Activated naive CD8-positive, alpha-beta T cell treated with anti-CD3 and anti-CD28 coated beads, Interleukin-2, amount 10 ng/mL, durations not matched to agents 7 days and 5 days (primary cell): Measurements from ENCODE around the gene SPRR2B. TPM values are rescaled to one million over a fixed set of nuclear protein-coding genes. Genes with fewer than 3 reads are reported as not detected.
"Not testable (repeated sequence)": the region's sequence is repeated elsewhere in the genome, so short reads cannot be mapped to it uniquely, and the experiment has no call there.

Experiments used
- ATAC-seq: fragments of 150-1000 bp; cut with Tn5 transposase; one replicate; pipeline ENCODE4 v1.10.0; 2021; ENCODE audit warnings: low read depth, moderate library complexity
- POLR2A ChIA-PET: fragments of 350-600 bp; sonication (Branson Sonifier 250); formaldehyde crosslinking; loops from one replicate; lab custom pipeline; 2021; ENCODE audit warnings: antibody characterized with exemption; lab: Charles Lee
- DNase-seq: peaks from one replicate; pipeline ENCODE4 v3.0.0; 2021
- H3K27ac Mint-ChIP-seq: one replicate; pipeline ENCODE4 v1.8.0; 2022; ENCODE audit warnings: mild to moderate bottlenecking, mixed read lengths
- H3K27me3 Mint-ChIP-seq: one replicate; pipeline ENCODE4 v1.8.0; 2022; ENCODE audit warnings: mild to moderate bottlenecking, moderate library complexity, mixed read lengths
- H3K36me3 Mint-ChIP-seq: one replicate; pipeline ENCODE4 v1.8.0; 2021; ENCODE audit warnings: mild to moderate bottlenecking, mixed read lengths
- H3K4me1 Mint-ChIP-seq: one replicate; pipeline ENCODE4 v1.8.0; 2021; ENCODE audit warnings: mixed read lengths
- H3K4me3 Mint-ChIP-seq: one replicate; pipeline ENCODE4 v1.8.0; 2022; ENCODE audit warnings: mild to moderate bottlenecking, moderate library complexity, mixed read lengths
- H3K9me3 Mint-ChIP-seq: one replicate; pipeline ENCODE4 v1.8.0; 2021; ENCODE audit warnings: mixed read lengths
- total RNA-seq, 2 experiments: library from RNA; stranded (reverse); gene quantifications; one replicate each; pipeline ENCODE4 v1.2.3, GENCODE V29; 2021

Gene SPRR2B
- total RNA-seq: not detected

GRCh38 chr1:153071511-153071910 lies at the start of gene SPRR2B:
Gene SPRR2B, minus strand, starts transcription at chr1:153071611. Its CDS starts 772 bp downstream, at chr1:153070839.
- Mint-ChIP-seq H3K27me3 (peaks cover 12% of the 10 kb centered on the region), H3K9me3 (no peaks in the 10 kb centered on the region), H3K4me3 (no peak within 1 kb of the TSS), H3K27ac (no peak within 1 kb of the TSS), H3K36me3 (no peaks in the 10 kb centered on the region), H3K4me1 (no peaks in the 10 kb centered on the region)
- ATAC-seq: no peak
- POLR2A ChIA-PET: no interaction called here
- no peak for DNase-seq

GRCh38 chr1:153120945-153121344 lies 49.5 kb upstream of the SPRR2B start:
- Mint-ChIP-seq H3K4me3 (no peak overlapping the region), H3K9me3 (peaks cover 4% of the 10 kb centered on the region), H3K4me1 (no peaks in the 10 kb centered on the region), H3K27me3 (peaks cover 14% of the 10 kb centered on the region), H3K36me3 (no peaks in the 10 kb centered on the region), H3K27ac (no peak overlapping the region)
- POLR2A ChIA-PET: no interaction called here
- ATAC-seq (no peak), DNase-seq (no peak)

- POLR2A ChIA-PET: no interaction called here
- H3K4me1 Mint-ChIP-seq: no peaks in the 10 kb centered on the region
- H3K9me3 Mint-ChIP-seq: peaks cover 2% of the 10 kb centered on the region
- ATAC-seq (no peak), DNase-seq (no peak)
- H3K4me3 Mint-ChIP-seq: no peak overlapping the region
- H3K36me3 Mint-ChIP-seq: no peaks in the 10 kb centered on the region
- H3K27ac Mint-ChIP-seq: no peak overlapping the region
- H3K27me3 Mint-ChIP-seq: peaks cover 12% of the 10 kb centered on the region
Observed at GRCh38 chr1:153119491-153119971, 48.1 kb upstream of the SPRR2B start.

- H3K36me3 Mint-ChIP-seq, POLR2A ChIA-PET, H3K4me3 Mint-ChIP-seq, DNase-seq, H3K4me1 Mint-ChIP-seq, ATAC-seq, H3K9me3 Mint-ChIP-seq, H3K27ac Mint-ChIP-seq: not testable (repeated sequence)
- H3K27me3 Mint-ChIP-seq: peaks cover 10% of the 10 kb centered on the region
Observed at GRCh38 chr1:153115264-153115663, 43.9 kb upstream of the SPRR2B start.

GRCh38 chr1:153113416-153113815 lies 42.0 kb upstream of the SPRR2B start, which contains the start of gene SPRR2F:
Gene SPRR2F, minus strand, starts transcription at chr1:153113516. Its CDS starts 783 bp downstream, at chr1:153112733.
- POLR2A ChIA-PET: no interaction called here
- no peaks in the 10 kb centered on the region for H3K9me3 Mint-ChIP-seq
- no peak within 1 kb of the TSS for H3K4me3 Mint-ChIP-seq
- no peak for DNase-seq
- no peaks in the 10 kb centered on the region for H3K36me3 Mint-ChIP-seq
- no peaks in the 10 kb centered on the region for H3K4me1 Mint-ChIP-seq
- no peak for ATAC-seq
- peaks cover 3% of the 10 kb centered on the region for H3K27me3 Mint-ChIP-seq
- no peak within 1 kb of the TSS for H3K27ac Mint-ChIP-seq

GRCh38 chr1:153112454-153112853 lies 41.0 kb upstream of the SPRR2B start:
- ATAC-seq, H3K27me3 Mint-ChIP-seq, H3K9me3 Mint-ChIP-seq, H3K4me1 Mint-ChIP-seq, POLR2A ChIA-PET, H3K27ac Mint-ChIP-seq, H3K4me3 Mint-ChIP-seq, H3K36me3 Mint-ChIP-seq, DNase-seq: not testable (repeated sequence)

GRCh38 chr1:153100245-153100644 lies 28.8 kb upstream of the SPRR2B start:
- H3K27ac Mint-ChIP-seq: no peak overlapping the region
- ATAC-seq: no peak
- POLR2A ChIA-PET: no interaction called here

GRCh38 chr1:153099461-153100045 lies 28.1 kb upstream of the SPRR2B start:
- no peak for DNase-seq
- Mint-ChIP-seq H3K27ac (no peak overlapping the region), H3K9me3 (no peaks in the 10 kb centered on the region), H3K36me3 (no peaks in the 10 kb centered on the region), H3K27me3 (peaks cover 6% of the 10 kb centered on the region), H3K4me3 (no peak overlapping the region), H3K4me1 (no peaks in the 10 kb centered on the region)
- POLR2A ChIA-PET: no interaction called here
- no peak for ATAC-seq

More at GRCh38 chr1:153100245-153100644, 28.8 kb upstream of the SPRR2B start:
- Mint-ChIP-seq H3K36me3 (no peaks in the 10 kb centered on the region), H3K27me3 (peaks cover 6% of the 10 kb centered on the region), H3K9me3 (no peaks in the 10 kb centered on the region), H3K4me3 (no peak overlapping the region), H3K4me1 (no peaks in the 10 kb centered on the region)
- DNase-seq: no peak

- ATAC-seq: no peak
- H3K4me1 Mint-ChIP-seq: no peaks in the 10 kb centered on the region
Observed at GRCh38 chr1:153095764-153096163, 24.4 kb upstream of the SPRR2B start.

GRCh38 chr1:153094426-153094825 lies 23.0 kb upstream of the SPRR2B start, which contains the start of gene SPRR2E:
Gene SPRR2E, minus strand, starts transcription at chr1:153094526. Its CDS starts 775 bp downstream, at chr1:153093751.
- Mint-ChIP-seq H3K36me3 (no peaks in the 10 kb centered on the region), H3K4me1 (no peaks in the 10 kb centered on the region), H3K9me3 (no peaks in the 10 kb centered on the region), H3K27ac (no peak within 1 kb of the TSS), H3K4me3 (no peak within 1 kb of the TSS), H3K27me3 (peaks cover 5% of the 10 kb centered on the region)
- no peak for ATAC-seq
- POLR2A ChIA-PET: no interaction called here
- DNase-seq: no peak

More at GRCh38 chr1:153095764-153096163, 24.4 kb upstream of the SPRR2B start:
- H3K27ac Mint-ChIP-seq: no peak overlapping the region
- H3K27me3 Mint-ChIP-seq: peaks cover 4% of the 10 kb centered on the region
- no peak overlapping the region for H3K4me3 Mint-ChIP-seq
- H3K9me3 Mint-ChIP-seq: no peaks in the 10 kb centered on the region
- POLR2A ChIA-PET: no interaction called here
- no peaks in the 10 kb centered on the region for H3K36me3 Mint-ChIP-seq
- no peak for DNase-seq

- Mint-ChIP-seq H3K27ac (no peak overlapping the region), H3K4me3 (no peak overlapping the region), H3K4me1 (no peaks in the 10 kb centered on the region), H3K27me3 (peaks cover 5% of the 10 kb centered on the region), H3K9me3 (no peaks in the 10 kb centered on the region), H3K36me3 (no peaks in the 10 kb centered on the region)
- DNase-seq (no peak), ATAC-seq (no peak)
- POLR2A ChIA-PET: no interaction called here
Observed at GRCh38 chr1:153087652-153088051, 16.2 kb upstream of the SPRR2B start.

GRCh38 chr1:153081736-153082135 lies 10.3 kb upstream of the SPRR2B start:
- Mint-ChIP-seq H3K4me3 (no peak overlapping the region), H3K27ac (no peak overlapping the region), H3K4me1 (no peaks in the 10 kb centered on the region), H3K36me3 (no peaks in the 10 kb centered on the region), H3K27me3 (peaks cover 4% of the 10 kb centered on the region), H3K9me3 (peaks cover 2% of the 10 kb centered on the region)
- POLR2A ChIA-PET: no interaction called here
- no peak for DNase-seq
- ATAC-seq: no peak

GRCh38 chr1:153072806-153073726 lies 1.7 kb upstream of the SPRR2B start:
- DNase-seq: no peak
- no peaks in the 10 kb centered on the region for H3K36me3 Mint-ChIP-seq
- no peak overlapping the region for H3K4me3 Mint-ChIP-seq
- peaks cover 9% of the 10 kb centered on the region for H3K27me3 Mint-ChIP-seq
- POLR2A ChIA-PET: no interaction called here
- no peak overlapping the region for H3K27ac Mint-ChIP-seq
- ATAC-seq: no peak
- no peaks in the 10 kb centered on the region for H3K9me3 Mint-ChIP-seq
- no peaks in the 10 kb centered on the region for H3K4me1 Mint-ChIP-seq
